Hepatocyte (in vitro differentiated cells): Measurements from ENCODE around the gene ACTA2. TPM values are rescaled to one million over a fixed set of nuclear protein-coding genes. Genes with fewer than 3 reads are reported as not detected.

Experiments used
- DNase-seq: peaks from one replicate; pipeline ENCODE4 v3.0.0-alpha.2; 2016; ENCODE audit warnings: low spot score
- H2AFZ ChIP-seq: fragments of 200-600 bp; sonication (generic); 2 replicates; pipeline ENCODE4 v1.6.0; 2016; ENCODE audit warnings: antibody characterized with exemption, mild to moderate bottlenecking
- H3K27ac ChIP-seq: fragments of 200-600 bp; sonication (generic); 2 replicates; pipeline ENCODE4 v1.5.1; 2016; ENCODE audit warnings: mild to moderate bottlenecking
- H3K27me3 ChIP-seq: fragments of 200-600 bp; sonication (generic); 2 replicates; pipeline ENCODE4 v1.6.1; 2016
- H3K36me3 ChIP-seq: fragments of 200-600 bp; sonication (generic); replicated peaks from 2 replicates; pipeline ENCODE4 v1.5.1; 2016; ENCODE audit warnings: low read depth; ENCODE audit not compliant: insufficient read depth
- H3K4me1 ChIP-seq: fragments of 200-600 bp; sonication (generic); 2 replicates; pipeline ENCODE4 v1.5.1; 2016; ENCODE audit warnings: mild to moderate bottlenecking, moderate library complexity; ENCODE audit not compliant: insufficient read depth
- H3K4me2 ChIP-seq: fragments of 200-600 bp; sonication (generic); 2 replicates; pipeline ENCODE4 v1.6.0; 2016
- H3K4me3 ChIP-seq: fragments of 200-600 bp; sonication (generic); 2 replicates; pipeline ENCODE4 v1.5.1; 2016; ENCODE audit warnings: mild to moderate bottlenecking
- H3K79me2 ChIP-seq: fragments of 200-600 bp; sonication (generic); 2 replicates; pipeline ENCODE4 v1.6.0; 2017; ENCODE audit warnings: mild to moderate bottlenecking
- H3K9me2 ChIP-seq: fragments of 200-600 bp; sonication (generic); replicated peaks from 2 replicates; pipeline ENCODE4 v1.6.0; 2017; ENCODE audit warnings: mild to moderate bottlenecking; ENCODE audit not compliant: insufficient read depth
- H3K9me3 ChIP-seq: fragments of 200-600 bp; sonication (generic); 2 replicates; pipeline ENCODE4 v1.5.1; 2016; ENCODE audit warnings: low read depth, mild to moderate bottlenecking
- H4K20me1 ChIP-seq: fragments of 200-600 bp; sonication (generic); 2 replicates; pipeline ENCODE4 v1.6.0; 2016; ENCODE audit warnings: mild to moderate bottlenecking; ENCODE audit not compliant: insufficient read depth, poor library complexity, severe bottlenecking
- EZH2 ChIP-seq: fragments of 200-600 bp; sonication (generic); IDR thresholded peaks from 2 replicates; pipeline ENCODE4 v1.6.1; 2016; ENCODE audit warnings: antibody characterized with exemption, mild to moderate bottlenecking, borderline replicate concordance
- EZH2phosphoT487 ChIP-seq: fragments of 200-600 bp; sonication (generic); IDR thresholded peaks from one replicate; pipeline ENCODE4 v1.6.1; 2018; ENCODE audit warnings: antibody characterized with exemption, mild to moderate bottlenecking, low read depth, moderate library complexity; ENCODE audit not compliant: unreplicated experiment, severe bottlenecking
- WGBS: methylation state at CpG from one replicate; pipeline ENCODE4 v1.1.6; 2016; ENCODE audit warnings: low lambda C conversion rate; ENCODE audit errors: missing lambda C conversion rate; 5-methylcytosine and 5-hydroxymethylcytosine counted together
- polyA plus RNA-seq: library from polyadenylated mRNA; unstranded; fragments of >200 nt; fragmentation: Nextera tagmentation; extraction: Ambion mirVana; gene quantifications from 2 replicates; pipeline ENCODE4 v1.2.1, GENCODE V29; 2016
- total RNA-seq: library from RNA; depleted of rRNA; stranded (reverse); fragments of >200 nt; gene quantifications from 2 replicates; pipeline ENCODE4 v1.2.3, GENCODE V29; 2014
- TF ChIP-seq, protein P1 (sequence below): fragments of 200-600 bp; sonication (generic); IDR thresholded peaks from 2 replicates; pipeline ENCODE4 v1.5.1; 2016; ENCODE audit warnings: antibody characterized with exemption, mild to moderate bottlenecking; ENCODE audit not compliant: poor library complexity

The ACTA2 gene
- total and polyA plus RNA-seq, 2 experiments from 2014 or later, result 207 to 218 TPM

DNA sequence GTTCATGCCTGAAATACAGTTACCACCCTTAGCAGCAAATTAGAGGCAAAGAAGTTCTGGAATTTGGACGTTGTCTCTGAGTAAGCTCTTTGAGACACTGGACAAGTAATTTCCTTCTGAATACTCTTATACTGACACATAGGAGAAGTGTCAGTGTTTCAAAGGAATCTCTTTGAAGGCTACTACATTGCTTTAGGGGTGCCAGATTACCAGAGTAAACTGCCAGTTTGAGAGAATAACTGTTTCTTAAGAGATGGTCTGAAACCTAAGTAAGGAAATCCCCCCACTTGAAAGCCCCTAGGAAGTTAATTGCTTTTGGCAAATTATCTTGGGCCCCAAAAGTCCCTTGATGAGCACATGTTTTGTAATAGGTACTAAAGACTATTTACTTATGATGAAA lies 41.4 kb upstream of the ACTA2 start:
- Histone ChIP-seq H2AFZ (no peak overlapping the region), H3K79me2 (peaks cover 10% of the 10 kb centered on the region), H3K4me2 (no peak overlapping the region), H3K9me3 (no peaks in the 10 kb centered on the region), H3K9me2 (no peaks in the 10 kb centered on the region), H3K4me1 (peaks cover 12% of the 10 kb centered on the region), H3K36me3 (no peaks in the 10 kb centered on the region), H3K27me3 (no peaks in the 10 kb centered on the region), H3K4me3 (no peak overlapping the region), H4K20me1 (no peaks in the 10 kb centered on the region), H3K27ac (no peak overlapping the region)
- 70% methylated on average over 1 of the region's 1 CpG for whole genome bisulfite sequencing
- TF ChIP-seq, protein P1, sequence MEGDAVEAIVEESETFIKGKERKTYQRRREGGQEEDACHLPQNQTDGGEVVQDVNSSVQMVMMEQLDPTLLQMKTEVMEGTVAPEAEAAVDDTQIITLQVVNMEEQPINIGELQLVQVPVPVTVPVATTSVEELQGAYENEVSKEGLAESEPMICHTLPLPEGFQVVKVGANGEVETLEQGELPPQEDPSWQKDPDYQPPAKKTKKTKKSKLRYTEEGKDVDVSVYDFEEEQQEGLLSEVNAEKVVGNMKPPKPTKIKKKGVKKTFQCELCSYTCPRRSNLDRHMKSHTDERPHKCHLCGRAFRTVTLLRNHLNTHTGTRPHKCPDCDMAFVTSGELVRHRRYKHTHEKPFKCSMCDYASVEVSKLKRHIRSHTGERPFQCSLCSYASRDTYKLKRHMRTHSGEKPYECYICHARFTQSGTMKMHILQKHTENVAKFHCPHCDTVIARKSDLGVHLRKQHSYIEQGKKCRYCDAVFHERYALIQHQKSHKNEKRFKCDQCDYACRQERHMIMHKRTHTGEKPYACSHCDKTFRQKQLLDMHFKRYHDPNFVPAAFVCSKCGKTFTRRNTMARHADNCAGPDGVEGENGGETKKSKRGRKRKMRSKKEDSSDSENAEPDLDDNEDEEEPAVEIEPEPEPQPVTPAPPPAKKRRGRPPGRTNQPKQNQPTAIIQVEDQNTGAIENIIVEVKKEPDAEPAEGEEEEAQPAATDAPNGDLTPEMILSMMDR, result no peak
- TF ChIP-seq EZH2 (no peak), EZH2phosphoT487 (no peak)
- no peak for DNase-seq

DNA sequence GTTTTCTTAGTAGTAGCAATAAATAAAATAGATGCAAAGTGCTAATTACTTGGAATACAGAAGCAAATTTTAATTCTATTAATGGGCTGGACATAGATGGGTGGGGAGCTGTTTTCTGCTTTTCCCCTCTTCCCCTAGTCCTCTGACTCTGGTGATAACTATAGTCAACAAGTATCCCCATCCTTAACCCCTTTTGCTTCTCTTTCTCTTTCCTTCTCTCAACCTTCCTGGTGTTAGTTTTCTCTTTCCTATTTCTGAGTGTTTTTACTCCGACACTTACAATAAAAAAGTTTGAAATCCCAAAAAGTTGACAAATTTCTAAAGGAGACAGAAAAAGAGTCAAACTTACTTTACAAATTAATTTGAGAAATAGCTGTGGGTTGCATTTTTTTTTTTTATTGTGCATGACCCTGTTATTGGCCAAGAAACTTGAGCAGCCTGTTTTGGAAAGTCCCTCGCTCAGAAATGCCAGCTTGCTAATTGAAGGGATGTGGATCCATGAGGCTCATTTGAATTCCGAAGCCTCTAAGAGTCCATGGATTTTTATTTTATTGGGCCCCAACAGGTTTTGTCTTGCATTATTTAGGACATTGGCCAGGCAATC lies 40.5 kb upstream of the ACTA2 start:
- Histone ChIP-seq H3K27me3 (no peaks in the 10 kb centered on the region), H2AFZ (no peak overlapping the region), H3K9me3 (no peaks in the 10 kb centered on the region), H3K79me2 (peaks cover 10% of the 10 kb centered on the region), H3K4me1 (peaks cover 12% of the 10 kb centered on the region), H3K4me3 (no peak overlapping the region), H3K4me2 (peak overlapping the region; percentile 89), H4K20me1 (no peaks in the 10 kb centered on the region), H3K9me2 (no peaks in the 10 kb centered on the region), H3K27ac (no peak overlapping the region), H3K36me3 (no peaks in the 10 kb centered on the region)
- TF ChIP-seq, protein P1, result no peak
- TF ChIP-seq EZH2phosphoT487, result no peak
- TF ChIP-seq EZH2, result no peak
- WGBS, result 78% methylated on average over 3 of the region's 3 CpGs
- DNase-seq, result no peak

DNA sequence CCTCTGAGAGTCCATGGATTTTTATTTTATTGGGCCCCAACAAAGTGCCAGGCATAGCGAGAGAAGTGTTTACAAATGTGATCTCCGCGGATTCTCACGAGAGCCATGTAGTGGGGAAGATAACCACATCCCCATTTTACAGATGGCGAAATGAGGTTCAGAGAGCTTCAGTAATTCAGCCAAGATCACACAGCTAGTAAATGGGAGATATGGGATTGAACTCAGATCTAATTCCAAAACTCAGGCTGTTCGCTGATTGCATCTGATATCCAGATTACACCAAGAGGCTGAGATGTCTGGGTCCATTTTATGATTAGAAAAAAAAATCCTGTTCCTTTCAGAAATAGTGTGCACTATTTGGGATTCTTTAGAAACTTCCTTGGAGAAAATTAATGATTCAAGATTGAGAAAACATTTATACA lies 39.3 kb upstream of the ACTA2 start:
- Histone ChIP-seq H3K4me1 (peaks cover 12% of the 10 kb centered on the region), H3K4me2 (peak overlapping the region; percentile 89), H3K9me2 (no peaks in the 10 kb centered on the region), H3K27me3 (no peaks in the 10 kb centered on the region), H3K36me3 (no peaks in the 10 kb centered on the region), H3K9me3 (no peaks in the 10 kb centered on the region), H3K27ac (peak overlapping the region; percentile 76), H4K20me1 (no peaks in the 10 kb centered on the region), H2AFZ (peak overlapping the region; percentile 77), H3K79me2 (peaks cover 10% of the 10 kb centered on the region), H3K4me3 (peak overlapping the region; percentile 92)
- no peak for TF ChIP-seq EZH2
- TF ChIP-seq, protein P1, result no peak
- TF ChIP-seq EZH2phosphoT487, result no peak
- no peak for DNase-seq
- 31% methylated on average over 6 of the region's 6 CpGs for WGBS
